ENCODE data around the gene LRRC38.

DNA sequence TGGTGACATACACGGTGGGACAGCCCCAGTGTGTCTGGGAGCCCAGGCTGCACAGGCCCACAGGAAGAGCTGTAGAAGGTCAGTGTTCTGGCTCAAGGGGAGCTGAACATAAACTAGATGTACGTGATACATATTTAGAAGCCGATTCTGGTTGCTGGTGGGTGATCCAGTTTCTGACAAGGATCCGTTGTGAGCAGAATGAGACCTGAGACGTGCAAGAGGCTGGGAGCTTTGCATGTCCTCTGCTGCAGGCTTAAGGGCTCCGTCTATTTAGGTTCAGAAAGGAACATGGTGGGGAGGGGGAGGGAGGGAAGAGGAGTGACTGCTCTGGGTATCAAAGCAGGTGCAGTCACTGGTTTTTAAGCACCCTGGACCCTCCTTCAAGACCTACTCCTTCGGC, 18.6 kb downstream of the LRRC38 start:
- TF ChIP-seq, protein P1, sequence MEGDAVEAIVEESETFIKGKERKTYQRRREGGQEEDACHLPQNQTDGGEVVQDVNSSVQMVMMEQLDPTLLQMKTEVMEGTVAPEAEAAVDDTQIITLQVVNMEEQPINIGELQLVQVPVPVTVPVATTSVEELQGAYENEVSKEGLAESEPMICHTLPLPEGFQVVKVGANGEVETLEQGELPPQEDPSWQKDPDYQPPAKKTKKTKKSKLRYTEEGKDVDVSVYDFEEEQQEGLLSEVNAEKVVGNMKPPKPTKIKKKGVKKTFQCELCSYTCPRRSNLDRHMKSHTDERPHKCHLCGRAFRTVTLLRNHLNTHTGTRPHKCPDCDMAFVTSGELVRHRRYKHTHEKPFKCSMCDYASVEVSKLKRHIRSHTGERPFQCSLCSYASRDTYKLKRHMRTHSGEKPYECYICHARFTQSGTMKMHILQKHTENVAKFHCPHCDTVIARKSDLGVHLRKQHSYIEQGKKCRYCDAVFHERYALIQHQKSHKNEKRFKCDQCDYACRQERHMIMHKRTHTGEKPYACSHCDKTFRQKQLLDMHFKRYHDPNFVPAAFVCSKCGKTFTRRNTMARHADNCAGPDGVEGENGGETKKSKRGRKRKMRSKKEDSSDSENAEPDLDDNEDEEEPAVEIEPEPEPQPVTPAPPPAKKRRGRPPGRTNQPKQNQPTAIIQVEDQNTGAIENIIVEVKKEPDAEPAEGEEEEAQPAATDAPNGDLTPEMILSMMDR (IDR thresholded peaks at IDR 0.05) = no peak
- TF ChIP-seq POLR2A (IDR thresholded peaks at IDR 0.05) = no peak

Measured in uterus (tissue), 2 donors.